Gastrocnemius medialis (tissue), 4 donors: ENCODE measurements around the gene PPIL6. TPM values are rescaled to one million over a fixed set of nuclear protein-coding genes. Genes with fewer than 3 reads are reported as not detected.
A peak's percentile ranks its signal among the peaks of the same experiment; 100 is the strongest.

Source experiments
- ATAC-seq, 2 donors: fragments of 150-250 bp; one replicate each; pipeline ENCODE4 v1.9.1; 2016
- DNase-seq, 2 donors: peaks; one replicate each; pipeline ENCODE4 v3.0.0-alpha.2; 2019
- H3K27ac ChIP-seq, 4 donors: fragments of 200-600 bp; sonication (generic); 1 replicate in 1 of 4; 2 replicates in 3 of 4; pipeline ENCODE4 v1.5.1; 2016 to 2018; ENCODE audit warnings: mild to moderate bottlenecking in 2 of 4, moderate library complexity in 1 of 4
- H3K27me3 ChIP-seq, 3 donors: fragments of 200-600 bp; sonication (generic) in 2 of 3; 1 replicate in 1 of 3; 2 replicates in 2 of 3; pipeline versions ENCODE4 v1.5.1 to v1.6.0; 2016 to 2019; ENCODE audit warnings: mild to moderate bottlenecking in 1 of 3, moderate library complexity in 1 of 3
- H3K36me3 ChIP-seq, 2 donors: fragments of 200-600 bp; sonication (generic) in 1 of 2; one replicate each; pipeline ENCODE4 v1.5.1; 2017 to 2018
- H3K4me1 ChIP-seq, 2 donors: fragments of 200-600 bp; sonication (generic) in 1 of 2; one replicate each; pipeline ENCODE4 v1.5.1; 2016 to 2017; ENCODE audit warnings: mild to moderate bottlenecking in 2 of 2
- H3K4me3 ChIP-seq, 4 donors: fragments of 200-600 bp; sonication (generic) in 3 of 4; 1 replicate in 1 of 4; 2 replicates in 3 of 4; pipeline ENCODE4 v1.5.1; 2016 to 2019; ENCODE audit warnings: mild to moderate bottlenecking in 2 of 4
- H3K9me3 ChIP-seq, 3 donors: fragments of 200-600 bp; sonication (generic) in 2 of 3; 1 replicate in 1 of 3; 2 replicates in 2 of 3; pipeline ENCODE4 v1.5.1; 2016 to 2019
- CTCF ChIP-seq, 5 experiments: fragments of 450-650 bp in 3 of 5; fragments of 200-600 bp in 2 of 5; sonication (generic) in 2 of 5; IDR thresholded peaks in 4 of 5; conservative IDR thresholded peaks in 1 of 5; 1 replicate in 4 of 5; 2 replicates in 1 of 5; pipeline ENCODE4 v1.5.1; 2016 to 2019; ENCODE audit warnings: antibody characterized with exemption in 5 of 5, mild to moderate bottlenecking in 3 of 5, moderate library complexity in 3 of 5
- POLR2A ChIP-seq, 2 donors: fragments of 450-650 bp; IDR thresholded peaks; one replicate each; pipeline ENCODE4 v1.6.1; 2017; ENCODE audit warnings: antibody characterized with exemption in 2 of 2, mild to moderate bottlenecking in 2 of 2, moderate library complexity in 2 of 2
- in situ Hi-C, 4 donors: fragments of 200-750 bp; cut with MboI; loops; one replicate each; pipeline versions ENCODE4 v1.15.0 to v1.8.0; 2017; ENCODE audit warnings: low sequenced_read_pairs in 4 of 4
- intact Hi-C: fragments of 100-400 bp; cut with DNase I; formaldehyde crosslinking; loops from one replicate; pipeline ENCODE4 v1.15.1; 2023; ENCODE audit warnings: low total_unique reads
- total RNA-seq, 4 donors: library from RNA; depleted of rRNA; stranded (reverse); fragments of >200 nt; gene quantifications; one replicate each; pipeline versions ENCODE4 v1.1.0 to v1.2.3, GENCODE V29; 2016

Gene PPIL6
- total RNA-seq, 4 donors from 2014 or later, result 0.64 to 2.9 (median 1.3) TPM

GRCh38 chr6:109360791-109361190 is 79.6 kb downstream of the PPIL6 start:
- in situ Hi-C loops (no loop called here), intact Hi-C loops (loop anchor here (5.0 kb wide), 1 partner anchor 43 kb away; no protein-coding TSS in a partner anchor)
- TF ChIP-seq POLR2A (IDR thresholded peaks at IDR 0.05) (no peak), CTCF (IDR thresholded peaks at IDR 0.05 in 4 of 5, conservative IDR thresholded peaks at IDR 0.05 in 1 of 5) (no peak)
- ATAC-seq, result no peak
- Histone ChIP-seq H3K27me3 (no peaks in the 10 kb centered on the region), H3K9me3 (no peaks in the 10 kb centered on the region), H3K27ac (peak overlapping the region in 1 of 4 donors; percentile 1), H3K36me3 (peaks cover 0 to 50% of the 10 kb centered on the region in 2 donors), H3K4me3 (no peak overlapping the region), H3K4me1 (peaks cover 4 to 19% of the 10 kb centered on the region in 2 donors)
- no peak for DNase-seq

GRCh38 chr6:109360281-109360680 is 80.1 kb downstream of the PPIL6 start:
- intact Hi-C loops, result loop anchor here (5.0 kb wide), 1 partner anchor 43 kb away; no protein-coding TSS in a partner anchor
- TF ChIP-seq POLR2A (IDR thresholded peaks at IDR 0.05), result no peak
- TF ChIP-seq CTCF (IDR thresholded peaks at IDR 0.05 in 4 of 5, conservative IDR thresholded peaks at IDR 0.05 in 1 of 5), result no peak
- H3K36me3 ChIP-seq, result peaks cover 0 to 51% of the 10 kb centered on the region in 2 donors
- no peaks in the 10 kb centered on the region for H3K27me3 ChIP-seq
- H3K27ac ChIP-seq, result peak overlapping the region in 1 of 4 donors; percentile 1
- ATAC-seq (no peak), DNase-seq (no peak)
- no peaks in the 10 kb centered on the region for H3K9me3 ChIP-seq
- H3K4me1 ChIP-seq, result peaks cover 4 to 19% of the 10 kb centered on the region in 2 donors
- in situ Hi-C loops, result no loop called here
- H3K4me3 ChIP-seq, result no peak overlapping the region

GRCh38 chr6:109359248-109359647 is 81.2 kb downstream of the PPIL6 start:
- intact Hi-C loops (no loop called here), in situ Hi-C loops (no loop called here)
- H3K4me1 ChIP-seq, result peaks cover 4 to 19% of the 10 kb centered on the region in 2 donors
- TF ChIP-seq CTCF (IDR thresholded peaks at IDR 0.05 in 4 of 5, conservative IDR thresholded peaks at IDR 0.05 in 1 of 5) (no peak), POLR2A (IDR thresholded peaks at IDR 0.05) (no peak)
- no peak overlapping the region for H3K4me3 ChIP-seq
- H3K27ac ChIP-seq, result no peak overlapping the region
- ATAC-seq (no peak), DNase-seq (no peak)
- no peaks in the 10 kb centered on the region for H3K9me3 ChIP-seq
- H3K27me3 ChIP-seq, result no peaks in the 10 kb centered on the region
- peaks cover 0 to 52% of the 10 kb centered on the region in 2 donors for H3K36me3 ChIP-seq

GRCh38 chr6:109358204-109358603 is 82.2 kb downstream of the PPIL6 start:
- in situ Hi-C loops, result no loop called here
- H3K9me3 ChIP-seq, result no peaks in the 10 kb centered on the region
- ATAC-seq, result no peak
- TF ChIP-seq POLR2A (IDR thresholded peaks at IDR 0.05) (no peak), CTCF (IDR thresholded peaks at IDR 0.05 in 4 of 5, conservative IDR thresholded peaks at IDR 0.05 in 1 of 5) (no peak)
- H3K27ac ChIP-seq, result no peak overlapping the region
- H3K4me3 ChIP-seq, result no peak overlapping the region
- no peaks in the 10 kb centered on the region for H3K27me3 ChIP-seq
- intact Hi-C loops, result no loop called here
- no peak for DNase-seq
- peaks cover 4 to 19% of the 10 kb centered on the region in 2 donors for H3K4me1 ChIP-seq
- H3K36me3 ChIP-seq, result peaks cover 0 to 54% of the 10 kb centered on the region in 2 donors

- peaks cover 0 to 50% of the 10 kb centered on the region in 2 donors for H3K36me3 ChIP-seq
- no peak overlapping the region for H3K4me3 ChIP-seq
- peaks cover 17 to 20% of the 10 kb centered on the region in 2 donors for H3K4me1 ChIP-seq
- no peak for ATAC-seq
- no peaks in the 10 kb centered on the region for H3K27me3 ChIP-seq
- no peaks in the 10 kb centered on the region for H3K9me3 ChIP-seq
- intact Hi-C loops (no loop called here), in situ Hi-C loops (no loop called here)
- H3K27ac ChIP-seq, result no peak overlapping the region
- TF ChIP-seq CTCF (IDR thresholded peaks at IDR 0.05 in 4 of 5, conservative IDR thresholded peaks at IDR 0.05 in 1 of 5), result no peak
- TF ChIP-seq POLR2A (IDR thresholded peaks at IDR 0.05), result no peak
- DNase-seq, result no peak
Observed at GRCh38 chr6:109356237-109356636, 84.2 kb downstream of the PPIL6 start.
